Activated naive CD8-positive, alpha-beta T cell treated with anti-CD3 and anti-CD28 coated beads, Interleukin-2, amount 50 U/mL, for 16 hours (primary cell): ENCODE data around the gene CNTNAP2.

Experiments used
- DNase-seq: peaks from one replicate; pipeline ENCODE4 v3.0.0-alpha.2; 2020; ENCODE audit warnings: low read depth, low spot score

The CNTNAP2 gene

DNA sequence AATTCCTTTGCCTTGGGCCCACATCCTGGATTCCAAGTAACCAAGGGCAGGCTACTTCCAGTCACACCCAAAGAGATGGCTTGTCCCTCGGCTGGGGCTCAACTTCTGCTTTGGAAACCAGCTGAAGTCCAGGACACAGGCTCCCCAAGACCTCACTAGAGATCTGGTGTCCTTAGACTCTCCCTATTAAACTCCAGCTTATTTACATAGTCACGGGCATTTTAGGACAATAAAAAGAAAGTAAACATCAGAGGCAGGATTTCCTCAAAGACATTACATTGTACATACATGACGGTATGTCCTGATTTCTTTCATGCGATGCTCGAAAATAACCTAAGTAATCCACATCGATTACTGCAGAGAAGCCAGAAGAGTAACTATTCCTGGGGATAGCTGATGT is 2012.4 kb downstream of the CNTNAP2 start:
- DNase-seq = no peak

DNA sequence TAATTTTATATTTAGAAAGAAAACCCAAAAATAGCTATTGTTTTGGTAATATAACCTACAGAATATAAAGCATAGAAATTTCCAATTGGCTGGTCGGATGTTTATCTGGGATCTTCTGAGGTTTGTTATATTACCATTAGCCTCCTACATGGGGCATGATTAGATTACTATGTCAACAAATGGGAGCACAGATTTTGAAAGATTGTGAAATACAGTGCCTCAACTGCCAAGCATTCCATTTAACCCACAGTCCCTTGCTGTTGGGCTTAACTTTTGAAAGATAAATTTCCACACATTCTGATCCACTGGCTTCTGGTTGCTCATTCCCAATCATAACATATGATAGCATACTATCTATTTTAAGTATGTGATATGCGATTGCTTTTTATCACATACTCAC is 2018.5 kb downstream of the CNTNAP2 start:
- DNase-seq = no peak

DNA sequence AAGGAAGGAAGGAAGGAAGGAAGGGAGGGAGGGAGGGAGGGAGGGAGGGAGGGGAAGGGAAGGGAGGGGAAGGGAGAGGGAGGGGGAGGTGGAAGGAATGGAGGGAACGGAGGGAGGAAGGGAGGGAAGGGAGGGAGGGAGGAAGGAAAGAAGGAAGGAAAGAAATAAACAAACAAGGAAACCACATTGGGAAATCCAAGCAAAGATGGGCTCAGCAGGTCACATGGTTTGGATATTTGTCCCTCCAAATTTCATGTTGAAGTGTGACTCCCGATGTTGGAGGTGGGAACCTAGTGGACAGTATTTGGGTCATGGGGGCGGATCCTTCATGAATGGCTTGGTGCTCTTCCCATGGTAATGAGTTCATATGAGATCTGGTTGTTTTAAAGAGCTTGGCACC is 2019.4 kb downstream of the CNTNAP2 start:
- DNase-seq = no peak

DNA sequence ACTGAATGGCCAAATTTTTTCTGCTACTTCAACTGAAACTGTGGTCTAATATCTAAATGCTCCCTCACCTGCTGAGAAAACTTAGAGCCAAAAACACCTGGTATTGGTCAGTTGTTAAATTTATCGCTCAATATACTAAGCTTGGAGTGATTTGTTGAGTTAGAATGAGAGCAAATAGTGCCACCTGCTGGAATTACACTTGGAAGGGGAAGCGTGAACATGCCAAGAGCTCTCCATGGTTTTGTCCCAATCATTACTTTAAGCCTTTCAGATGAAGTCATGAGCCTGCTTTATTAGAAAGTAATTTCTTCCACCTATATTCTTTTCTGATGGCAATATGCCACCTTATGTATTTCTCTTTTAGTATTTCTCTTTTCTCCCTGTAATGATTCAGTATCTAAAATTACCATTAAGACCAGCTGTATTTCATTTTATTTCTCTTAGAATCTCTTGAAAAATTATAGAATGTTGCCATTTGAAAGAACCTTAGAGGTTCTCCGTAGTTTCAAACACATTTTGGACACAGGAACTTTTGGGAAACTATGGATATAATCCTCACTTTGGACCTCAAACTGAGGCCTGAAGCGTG is 2026.2 kb downstream of the CNTNAP2 start:
- no peak for DNase-seq

DNA sequence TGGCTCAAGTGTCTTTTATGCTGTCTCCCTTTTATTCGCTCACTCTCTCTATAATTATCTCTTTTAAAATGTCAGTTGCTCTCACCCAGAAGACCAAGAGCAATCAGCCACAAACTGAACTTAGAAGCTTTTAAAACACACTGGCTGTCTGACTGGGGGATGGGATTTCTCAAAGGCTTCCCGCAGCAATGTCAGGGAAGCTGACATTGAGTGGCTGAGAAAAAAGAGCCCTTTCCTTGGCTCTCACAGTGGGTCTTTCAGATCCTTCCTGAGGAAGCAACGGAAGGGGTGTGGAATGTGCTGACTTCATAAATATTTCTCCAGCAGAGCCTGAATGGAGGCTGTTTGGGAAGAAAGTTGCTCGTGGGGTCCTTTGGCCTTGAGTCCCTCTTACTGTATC is 2028.2 kb downstream of the CNTNAP2 start:
- DNase-seq = no peak

DNA sequence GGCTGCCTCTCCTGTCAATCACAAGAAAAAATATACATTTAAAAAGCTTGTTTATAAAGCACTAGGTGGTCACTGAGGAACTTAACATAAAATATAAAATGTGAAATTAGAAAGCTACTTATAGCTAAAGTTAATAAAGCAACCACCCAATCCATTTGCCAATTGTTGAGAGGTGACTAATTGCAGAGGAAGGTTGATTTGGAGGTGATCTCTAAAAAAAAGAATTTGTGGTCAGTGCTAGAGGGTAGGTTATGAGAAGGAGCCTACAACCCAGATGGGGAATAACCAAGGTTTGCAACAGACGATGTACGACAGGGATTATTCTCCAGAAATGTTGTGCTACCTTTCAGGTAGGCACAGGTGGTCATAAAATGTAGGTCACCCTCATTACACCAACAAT is 2029.7 kb downstream of the CNTNAP2 start:
- no peak for DNase-seq

DNA sequence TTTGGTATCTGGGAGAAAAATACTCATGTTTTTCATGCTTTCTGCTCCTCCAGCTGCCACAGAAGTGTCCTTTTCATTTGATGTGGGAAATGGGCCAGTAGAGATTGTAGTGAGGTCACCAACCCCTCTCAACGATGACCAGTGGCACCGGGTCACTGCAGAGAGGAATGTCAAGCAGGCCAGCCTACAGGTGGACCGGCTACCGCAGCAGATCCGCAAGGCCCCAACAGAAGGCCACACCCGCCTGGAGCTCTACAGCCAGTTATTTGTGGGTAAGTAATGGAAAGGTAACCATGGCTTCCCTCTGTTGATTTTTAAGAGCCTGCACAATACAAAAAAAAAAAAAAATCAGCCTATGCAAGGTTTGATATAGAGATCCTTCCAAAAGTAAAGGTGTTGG is 2030.8 kb downstream of the CNTNAP2 start:
- DNase-seq = no peak

DNA sequence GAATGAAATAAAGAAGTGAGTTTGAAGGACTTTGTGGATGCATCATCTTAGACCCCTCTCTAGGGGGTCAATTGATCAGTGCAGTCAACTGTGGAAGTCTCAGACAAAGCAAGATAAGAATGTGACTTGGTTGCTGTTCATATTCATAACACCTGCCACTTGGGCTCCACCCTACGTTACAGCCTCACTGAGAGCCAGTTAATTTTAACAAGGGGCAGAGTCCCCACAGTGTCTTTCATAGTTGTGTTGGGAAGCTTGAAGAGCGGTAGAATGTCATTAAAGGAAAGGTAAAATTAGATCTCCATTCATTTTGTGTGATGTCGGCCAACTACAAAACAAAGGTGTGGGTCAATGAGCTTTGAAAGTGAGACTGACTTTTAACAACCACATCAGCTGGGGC is 2031.9 kb downstream of the CNTNAP2 start:
- no peak for DNase-seq

DNA sequence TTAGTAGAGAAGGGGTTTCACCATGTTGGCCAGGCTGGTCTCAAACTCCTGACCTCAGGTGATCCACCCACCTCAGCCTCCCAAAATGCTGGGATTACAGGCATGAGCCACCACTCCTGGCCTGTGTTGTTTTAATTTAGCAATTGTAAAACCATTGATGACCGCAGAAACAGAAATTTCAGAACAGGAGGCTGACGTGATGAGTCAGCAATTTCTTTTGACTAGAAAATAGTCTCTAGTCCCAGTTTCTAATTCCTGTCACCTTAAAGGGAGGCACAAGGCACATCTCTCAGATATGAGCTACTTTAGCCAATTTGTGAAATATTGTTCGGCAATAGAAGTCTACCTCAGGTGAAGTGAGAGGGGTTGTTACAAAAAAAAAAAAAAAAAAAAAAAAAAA is 2033.1 kb downstream of the CNTNAP2 start:
- no peak for DNase-seq

DNA sequence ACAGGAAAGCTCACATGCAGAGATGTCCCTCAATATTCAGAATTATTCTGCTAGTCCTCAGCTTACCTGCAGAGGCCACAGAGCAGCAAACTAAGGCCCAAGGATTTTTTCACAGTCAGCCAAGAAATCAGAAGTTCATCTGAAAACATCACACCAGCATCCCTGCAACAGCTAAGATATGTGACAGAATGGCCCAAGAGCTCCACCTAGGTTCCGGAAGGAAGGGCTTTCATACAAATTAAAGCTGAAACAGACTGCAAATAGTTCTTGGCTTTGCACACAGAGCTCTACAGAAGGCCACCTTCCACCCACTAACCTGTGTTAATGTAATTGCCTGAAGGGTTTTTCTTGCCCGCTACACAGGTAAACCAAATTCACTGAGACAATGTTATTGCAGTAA is 2035.2 kb downstream of the CNTNAP2 start:
- DNase-seq = no peak

DNA sequence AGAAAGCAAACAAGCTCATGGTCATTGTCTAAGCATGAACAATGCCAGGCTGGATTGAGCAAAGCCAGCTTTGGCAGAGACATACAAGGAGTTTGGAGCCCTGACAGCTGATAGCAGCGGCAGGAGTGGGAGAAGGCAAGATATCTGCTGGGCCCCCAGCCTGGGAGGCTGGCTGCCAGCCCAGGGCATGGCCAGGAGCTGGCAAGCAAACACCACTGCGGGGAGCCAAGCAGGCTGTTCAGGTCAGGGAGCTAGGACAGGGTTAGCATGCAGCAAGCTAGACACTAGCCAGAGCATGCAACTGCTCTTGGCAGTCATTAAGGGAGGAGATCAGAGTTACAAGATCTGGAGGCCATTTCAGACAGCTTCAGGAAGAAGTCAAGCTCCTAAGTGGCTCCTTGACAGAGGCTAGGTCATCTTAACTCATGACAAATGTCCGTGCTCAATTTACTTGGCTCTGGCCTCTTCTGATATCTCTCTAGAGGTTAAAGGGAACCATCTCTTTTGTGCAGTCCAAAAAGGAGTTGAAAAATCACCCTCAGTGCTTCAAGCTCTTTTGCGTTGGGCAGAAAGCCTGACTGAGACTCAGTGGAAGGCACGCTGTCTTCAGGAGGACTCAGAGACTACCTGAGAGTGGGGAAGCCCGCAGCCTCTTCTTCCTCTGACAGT is 2037.1 kb downstream of the CNTNAP2 start:
- no peak for DNase-seq

DNA sequence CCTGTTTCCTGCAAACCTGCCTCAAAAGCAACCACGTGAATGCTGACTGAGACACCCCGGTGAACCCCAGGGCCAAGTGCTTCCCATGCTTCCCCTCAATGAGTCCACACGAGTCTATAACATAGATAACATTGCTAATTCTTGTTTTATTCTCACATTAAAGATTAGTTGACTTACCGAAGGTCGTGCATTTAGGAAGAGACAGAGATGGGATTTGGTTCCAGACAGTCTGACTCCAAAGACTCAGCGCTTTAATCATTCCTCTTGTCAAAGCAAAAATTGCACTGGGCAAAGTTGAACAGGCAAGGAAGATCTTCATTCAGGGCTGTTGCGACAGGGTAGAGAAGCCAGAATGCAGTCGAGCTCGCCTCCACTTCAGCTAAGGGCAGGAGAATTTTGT is 2038.4 kb downstream of the CNTNAP2 start:
- DNase-seq = no peak

DNA sequence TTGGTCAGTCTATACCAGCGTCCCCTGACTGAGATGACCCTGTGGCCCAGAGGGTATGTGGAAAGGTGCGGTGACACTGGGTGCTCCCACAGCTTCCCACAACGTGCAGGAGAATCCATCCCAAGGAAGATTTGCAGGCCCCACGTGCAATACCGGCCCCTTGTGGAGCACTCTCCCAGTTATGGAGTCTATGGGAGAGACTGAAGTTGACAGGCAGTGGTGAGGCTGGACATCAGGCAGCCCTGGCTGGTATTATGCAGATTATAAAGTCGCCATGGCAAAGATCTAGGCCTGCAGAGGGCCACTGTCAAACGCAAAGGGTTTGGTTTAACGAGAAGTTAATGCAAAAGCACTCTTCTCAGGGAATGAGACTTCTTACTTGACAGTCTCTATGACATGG is 2039.2 kb downstream of the CNTNAP2 start:
- no peak for DNase-seq

DNA sequence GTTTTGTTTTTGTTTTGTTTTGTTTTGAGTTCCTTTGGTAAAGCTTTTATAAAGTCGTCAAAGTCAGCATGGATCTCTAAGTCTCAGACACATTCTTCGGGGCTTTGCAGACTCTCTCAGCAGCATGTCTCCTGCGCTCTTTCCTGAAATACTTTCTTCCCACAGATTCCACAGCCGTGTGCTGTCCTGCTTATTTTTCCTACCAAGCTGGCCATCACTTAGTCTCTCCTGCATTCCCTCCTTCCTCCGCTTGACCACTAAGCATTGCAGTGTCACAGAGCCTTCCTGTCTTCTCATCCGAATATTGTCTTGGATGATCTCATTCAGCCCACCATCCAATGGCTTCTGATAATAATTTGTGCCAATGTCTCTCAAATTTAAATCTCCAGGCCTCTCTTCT is 2039.6 kb downstream of the CNTNAP2 start:
- no peak for DNase-seq

DNA sequence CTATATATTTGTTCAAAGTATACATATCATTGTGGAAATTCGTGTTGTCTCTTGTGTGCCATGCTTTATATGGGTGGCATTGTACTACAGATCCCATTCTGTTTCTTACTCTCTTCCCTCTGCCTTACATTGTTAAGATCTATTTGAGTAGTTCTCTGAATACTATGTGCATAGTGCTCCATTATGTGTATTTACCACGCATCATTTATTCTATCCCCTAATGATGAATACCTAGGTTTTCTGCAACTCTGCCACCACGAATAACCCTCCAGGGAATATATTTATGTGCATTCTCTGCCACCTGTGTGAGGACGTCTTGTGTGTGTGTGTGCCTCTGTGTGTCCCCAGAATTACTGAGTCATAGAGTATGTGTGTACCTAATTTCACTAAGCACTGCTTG is 2042.7 kb downstream of the CNTNAP2 start:
- DNase-seq = no peak

DNA sequence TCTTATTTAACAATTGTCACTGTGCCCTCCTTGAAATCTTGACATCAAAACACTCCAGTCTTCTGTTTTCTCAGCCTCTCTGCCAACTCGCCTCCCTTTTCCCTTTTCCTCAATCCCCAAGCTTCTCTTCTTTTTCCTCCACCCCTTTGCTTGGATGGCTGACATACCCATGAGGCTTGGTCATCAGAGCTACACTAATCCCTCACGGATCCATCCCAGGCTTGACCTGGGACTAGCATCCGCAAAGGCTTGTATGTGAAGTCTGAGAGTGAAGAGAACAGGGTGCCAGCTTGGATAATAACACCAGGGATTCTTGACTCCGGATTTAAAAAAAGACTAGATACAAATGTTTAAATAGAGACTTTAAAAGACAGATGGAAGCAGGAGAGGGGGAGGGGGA is 2045.2 kb downstream of the CNTNAP2 start:
- DNase-seq = no peak

DNA sequence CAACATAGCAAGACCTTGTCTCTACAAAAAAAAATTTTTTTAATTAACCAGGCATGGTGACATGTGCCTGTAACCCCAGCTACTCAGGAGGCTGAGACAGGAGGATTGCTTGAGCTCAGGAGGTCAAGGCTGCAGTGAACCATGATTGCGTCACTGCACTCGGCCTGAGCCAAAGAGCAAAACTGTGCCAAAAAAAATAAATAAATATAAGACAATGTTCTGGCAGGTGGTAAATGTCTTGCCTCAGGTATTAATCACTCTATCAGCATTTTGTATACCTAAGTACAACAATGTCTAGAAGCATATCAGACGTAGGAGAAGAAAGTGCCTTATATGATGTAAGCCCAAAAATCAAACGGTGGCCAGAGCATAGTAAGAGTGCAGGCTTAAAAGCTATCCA is 2046.2 kb downstream of the CNTNAP2 start:
- DNase-seq = no peak

DNA sequence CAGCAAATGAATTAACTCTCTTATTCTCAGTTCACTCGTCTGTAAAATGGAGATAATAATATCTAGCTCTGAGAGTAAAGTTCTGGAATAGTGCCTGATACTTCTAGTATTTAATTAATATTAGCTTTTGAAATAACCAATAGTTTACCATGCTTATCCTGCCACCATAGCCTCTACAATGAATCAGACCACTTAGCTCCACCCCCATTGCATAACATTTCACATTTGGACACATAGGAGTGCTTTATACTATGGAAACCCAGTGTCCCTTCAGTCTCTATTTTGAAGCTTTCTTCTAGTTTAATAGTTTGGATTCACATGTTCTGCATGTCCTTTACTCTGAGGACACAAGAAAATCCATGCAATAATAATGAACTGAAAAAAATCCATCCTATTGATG is 2046.6 kb downstream of the CNTNAP2 start:
- DNase-seq = no peak

DNA sequence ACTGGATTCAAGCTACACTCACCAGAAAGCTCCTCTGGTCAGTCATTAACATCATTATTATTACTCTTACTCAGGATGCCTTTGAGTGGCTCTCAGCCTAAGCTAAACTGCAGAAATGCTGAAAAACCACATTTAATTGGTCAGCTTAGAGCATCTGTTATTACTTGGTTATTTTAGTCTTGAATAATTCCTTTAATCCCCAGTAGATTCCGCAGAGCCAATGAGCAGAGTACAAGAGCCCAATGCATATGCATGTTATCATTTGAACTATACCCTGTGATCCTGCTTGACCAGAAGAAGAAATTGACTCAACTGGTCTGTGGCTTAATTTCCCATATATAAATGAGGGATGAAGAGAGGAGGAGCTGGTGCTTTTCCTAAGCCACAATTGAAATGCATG is 2056.3 kb downstream of the CNTNAP2 start:
- DNase-seq = no peak

DNA sequence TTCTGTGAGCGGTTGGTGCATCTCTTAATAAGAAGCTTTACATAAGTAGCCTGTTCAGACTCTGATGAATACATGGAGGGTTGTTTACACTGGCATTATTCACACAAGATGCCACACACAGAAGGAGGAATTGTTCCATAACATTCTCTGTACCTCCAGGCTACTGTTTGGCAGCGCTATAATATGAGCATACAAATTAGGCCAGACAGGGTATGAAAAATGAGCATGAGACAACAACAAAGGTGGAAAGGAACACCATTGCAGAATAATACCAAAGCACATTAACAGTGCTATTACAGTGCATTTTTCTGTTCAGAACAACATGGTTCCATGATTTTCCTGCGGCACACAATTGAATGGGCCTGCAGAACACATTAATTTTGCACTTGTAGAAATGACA is 2056.8 kb downstream of the CNTNAP2 start:
- no peak for DNase-seq

DNA sequence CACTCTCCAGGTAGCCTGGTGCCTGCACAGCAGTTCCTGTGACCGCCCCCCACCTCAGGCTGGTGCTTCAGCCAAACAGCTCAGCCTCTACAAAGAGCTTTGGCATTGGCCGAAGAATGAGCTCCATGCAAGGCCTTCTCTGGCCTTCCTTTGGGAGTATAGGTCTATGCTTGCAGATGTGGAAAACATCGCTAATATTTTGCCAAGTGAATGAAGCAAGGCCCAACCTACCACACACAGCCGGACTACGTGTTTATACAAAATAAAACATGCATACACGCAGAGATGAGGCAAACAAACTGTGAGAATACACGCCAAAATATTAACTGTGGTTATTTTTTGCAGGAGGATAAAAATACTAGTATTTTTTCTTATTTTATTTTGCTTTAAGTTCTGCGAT is 2057.8 kb downstream of the CNTNAP2 start:
- no peak for DNase-seq

DNA sequence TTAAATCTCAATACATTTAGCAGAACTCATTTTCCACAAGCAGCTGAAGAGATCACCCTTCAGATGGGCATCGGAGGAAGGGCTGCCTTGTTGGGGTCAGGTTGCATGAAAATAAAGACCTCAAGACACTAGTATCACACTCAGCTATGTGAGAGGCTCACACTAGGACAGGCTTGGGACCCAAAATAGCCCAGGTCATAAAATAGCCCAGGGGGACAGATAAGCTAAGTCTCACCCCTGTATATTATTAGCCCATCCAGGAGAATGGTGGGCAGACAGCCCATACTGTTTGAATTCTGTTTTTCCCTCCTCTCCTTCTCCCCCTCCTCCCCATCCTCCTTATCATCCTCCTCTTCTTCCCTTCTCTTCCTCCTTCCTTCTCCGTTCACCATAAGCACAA is 2058.9 kb downstream of the CNTNAP2 start:
- DNase-seq = no peak

DNA sequence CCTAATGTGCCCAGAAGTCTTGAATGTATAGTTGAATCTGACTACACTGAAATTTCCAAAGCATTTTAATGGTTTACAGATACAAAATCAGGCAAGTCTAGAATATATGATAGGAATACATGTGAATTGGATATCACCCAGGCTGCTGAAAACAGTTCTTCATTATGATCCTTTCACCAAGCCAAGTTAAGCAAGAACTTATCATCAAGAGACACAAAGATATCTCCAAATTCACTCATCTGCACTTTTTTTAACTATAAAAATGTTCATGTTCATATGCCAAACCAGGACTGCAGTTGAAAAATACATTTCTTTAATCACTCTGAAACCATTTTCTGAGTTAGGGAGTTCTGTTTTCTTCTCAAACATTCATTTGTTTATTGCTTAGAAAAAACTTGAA is 2061.4 kb downstream of the CNTNAP2 start:
- no peak for DNase-seq

DNA sequence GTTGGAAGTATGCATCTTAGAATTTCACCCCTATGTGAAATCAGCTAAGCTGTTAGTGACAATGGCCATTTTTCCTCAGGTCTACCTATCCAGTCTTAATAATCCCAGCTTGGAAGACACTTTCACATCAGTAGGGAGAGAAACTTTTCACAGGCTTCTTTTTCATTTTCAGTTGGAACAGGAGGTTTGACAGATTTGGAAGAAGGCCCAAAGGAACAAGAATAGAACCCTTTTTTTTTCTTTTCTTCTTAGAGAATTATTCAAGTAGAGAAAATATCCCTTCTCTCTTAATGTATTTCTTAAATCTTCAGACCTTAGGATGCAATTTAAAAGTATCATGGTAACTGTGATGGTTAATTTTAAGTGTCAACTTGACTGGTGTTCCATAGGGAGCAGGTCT is 2063.5 kb downstream of the CNTNAP2 start:
- DNase-seq = no peak
